Measurements from ENCODE around the gene SUCNR1. TPM values are rescaled to one million over a fixed set of nuclear protein-coding genes. Genes with fewer than 3 reads are reported as not detected.

Gene SUCNR1
- total RNA-seq, 4 donors from 2014 or later = 0.14 to 0.48 TPM; not detected in 2

DNA sequence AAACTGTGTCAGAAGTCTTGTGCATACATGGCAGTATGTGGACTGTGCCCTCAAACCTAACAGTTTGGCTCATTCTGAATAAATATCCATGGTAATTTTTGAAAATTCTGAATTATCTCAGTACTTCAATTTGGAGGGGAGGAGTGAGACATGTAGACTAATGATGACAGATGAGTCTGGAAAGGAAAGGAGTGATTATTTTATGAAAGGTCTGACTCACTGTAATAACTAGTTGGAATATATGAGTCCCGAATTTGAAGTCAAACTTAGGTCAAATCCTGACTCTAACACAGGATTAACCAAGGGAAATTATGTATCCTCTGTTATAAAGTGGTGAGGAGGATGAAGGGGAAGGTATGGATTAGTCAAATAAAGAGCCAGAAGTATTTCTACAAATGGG lies 38.6 kb downstream of the SUCNR1 start:
- Histone ChIP-seq H3K27me3 (no peaks in the 10 kb centered on the region), H3K27ac (no peak overlapping the region), H3K9me3 (no peaks in the 10 kb centered on the region), H3K4me1 (no peaks in the 10 kb centered on the region), H3K36me3 (no peaks in the 10 kb centered on the region), H3K4me3 (no peak overlapping the region)
- intact Hi-C loops (cut with DNase I; ENCODE audit: low total_unique reads) = loop anchor here (10.0 kb wide), 1 partner anchor 467 kb away; no protein-coding TSS in a partner anchor
- in situ Hi-C loops (cut with MboI; ENCODE audit: low pct_ligation_motif_present in 1 of 4, low pct_unique_long_range_greater_than_20kb in 1 of 4, low sequenced_read_pairs in 3 of 4) = loop anchor here in 3 of 4 donors (10.0 kb wide), 1 partner anchor 477 kb away; no protein-coding TSS in a partner anchor
- no peak for TF ChIP-seq POLR2A (IDR thresholded peaks at IDR 0.05)
- no peak for TF ChIP-seq EP300 (IDR thresholded peaks at IDR 0.05; ENCODE audit: low read depth)
- TF ChIP-seq, protein P1, sequence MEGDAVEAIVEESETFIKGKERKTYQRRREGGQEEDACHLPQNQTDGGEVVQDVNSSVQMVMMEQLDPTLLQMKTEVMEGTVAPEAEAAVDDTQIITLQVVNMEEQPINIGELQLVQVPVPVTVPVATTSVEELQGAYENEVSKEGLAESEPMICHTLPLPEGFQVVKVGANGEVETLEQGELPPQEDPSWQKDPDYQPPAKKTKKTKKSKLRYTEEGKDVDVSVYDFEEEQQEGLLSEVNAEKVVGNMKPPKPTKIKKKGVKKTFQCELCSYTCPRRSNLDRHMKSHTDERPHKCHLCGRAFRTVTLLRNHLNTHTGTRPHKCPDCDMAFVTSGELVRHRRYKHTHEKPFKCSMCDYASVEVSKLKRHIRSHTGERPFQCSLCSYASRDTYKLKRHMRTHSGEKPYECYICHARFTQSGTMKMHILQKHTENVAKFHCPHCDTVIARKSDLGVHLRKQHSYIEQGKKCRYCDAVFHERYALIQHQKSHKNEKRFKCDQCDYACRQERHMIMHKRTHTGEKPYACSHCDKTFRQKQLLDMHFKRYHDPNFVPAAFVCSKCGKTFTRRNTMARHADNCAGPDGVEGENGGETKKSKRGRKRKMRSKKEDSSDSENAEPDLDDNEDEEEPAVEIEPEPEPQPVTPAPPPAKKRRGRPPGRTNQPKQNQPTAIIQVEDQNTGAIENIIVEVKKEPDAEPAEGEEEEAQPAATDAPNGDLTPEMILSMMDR (IDR thresholded peaks at IDR 0.05) = no peak
- TF ChIP-seq POLR2AphosphoS5 (IDR thresholded peaks at IDR 0.05) = no peak
- no peak for DNase-seq
- 52 to 85% methylated on average over 1 of the region's 1 CpG for WGBS, 2 donors (ENCODE audit: low coverage in 1 of 2)

DNA sequence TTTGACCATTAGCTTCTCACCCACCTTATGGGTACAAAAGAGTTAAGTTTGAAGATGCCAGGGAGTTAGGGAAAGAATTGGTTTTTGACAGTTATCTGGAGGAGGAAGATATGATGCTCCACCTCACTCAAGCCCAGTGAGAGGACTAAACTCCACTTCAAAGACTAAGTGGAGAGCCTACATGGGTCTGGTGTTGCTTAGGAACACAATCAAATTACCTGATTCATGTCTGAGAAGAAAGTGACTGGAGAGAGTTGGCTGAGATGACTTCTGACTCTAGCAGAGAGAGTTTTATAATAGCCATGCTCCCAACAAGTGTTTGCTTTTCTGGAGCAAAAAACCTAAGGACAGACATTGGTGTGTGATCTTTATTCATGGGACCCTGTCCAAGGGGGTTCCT lies 43.3 kb downstream of the SUCNR1 start:
- H3K4me3 ChIP-seq = no peak overlapping the region
- TF ChIP-seq, protein P1 (IDR thresholded peaks at IDR 0.05) = no peak
- no peak for TF ChIP-seq POLR2AphosphoS5 (IDR thresholded peaks at IDR 0.05)
- TF ChIP-seq EP300 (IDR thresholded peaks at IDR 0.05; ENCODE audit: low read depth) = no peak
- TF ChIP-seq POLR2A (IDR thresholded peaks at IDR 0.05) = no peak
- H3K9me3 ChIP-seq = no peaks in the 10 kb centered on the region
- H3K27ac ChIP-seq = no peak overlapping the region
- DNase-seq = no peak
- no peaks in the 10 kb centered on the region for H3K36me3 ChIP-seq
- no peaks in the 10 kb centered on the region for H3K27me3 ChIP-seq
- H3K4me1 ChIP-seq = peaks cover 0 to 7% (median 0%) of the 10 kb centered on the region in 4 donors
- intact Hi-C loops (cut with DNase I; ENCODE audit: low total_unique reads) = loop anchor here (10.0 kb wide), 1 partner anchor 472 kb away; no protein-coding TSS in a partner anchor
- in situ Hi-C loops (cut with MboI; ENCODE audit: low pct_ligation_motif_present in 1 of 4, low pct_unique_long_range_greater_than_20kb in 1 of 4, low sequenced_read_pairs in 3 of 4) = loop anchor here in 3 of 4 donors (10.0 kb wide), 1 partner anchor 482 kb away; no protein-coding TSS in a partner anchor

DNA sequence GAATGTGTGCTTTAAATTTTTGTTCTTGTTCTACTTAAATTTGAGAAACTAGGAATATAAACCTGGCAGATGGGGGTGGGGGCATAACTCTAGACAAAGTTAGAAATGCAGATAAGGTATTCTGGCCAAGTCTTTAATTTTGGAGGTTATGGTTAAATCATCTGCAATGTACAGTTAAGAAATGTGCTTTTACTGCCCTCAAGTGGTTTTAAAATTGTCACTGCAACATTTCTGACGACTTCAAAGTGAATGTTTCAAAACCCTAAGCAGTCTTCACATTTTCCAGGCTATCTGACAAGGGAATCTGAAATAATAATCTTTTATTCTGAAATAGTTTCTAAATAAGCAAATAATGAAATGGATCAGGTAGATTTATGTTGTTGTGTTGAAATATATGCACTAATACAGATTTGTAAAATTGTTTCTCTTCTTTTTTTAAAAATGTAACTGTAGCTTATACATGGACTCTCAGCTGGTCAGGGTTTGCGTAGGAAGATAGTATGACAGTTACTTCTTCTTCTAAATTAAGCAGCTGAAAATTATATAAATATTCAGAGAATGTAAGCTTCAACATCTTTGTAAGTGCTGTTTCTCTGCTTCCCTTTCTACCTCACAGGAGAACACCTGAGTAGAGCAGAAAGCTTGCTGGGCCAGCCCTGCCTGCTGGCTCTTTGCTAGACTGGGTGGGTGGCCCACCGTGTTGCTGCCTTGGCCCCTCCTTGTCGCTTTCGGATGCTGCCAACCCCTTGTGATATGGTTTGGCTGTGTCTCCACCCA lies 45.0 kb downstream of the SUCNR1 start:
- 44 to 50% methylated on average over 5 of the region's 5 CpGs for WGBS, 2 donors (ENCODE audit: low coverage in 1 of 2)
- H3K27ac ChIP-seq = no peak overlapping the region
- no peaks in the 10 kb centered on the region for H3K9me3 ChIP-seq
- intact Hi-C loops (cut with DNase I; ENCODE audit: low total_unique reads) = loop anchor here (10.0 kb wide), 1 partner anchor 474 kb away; no protein-coding TSS in a partner anchor
- no peak overlapping the region for H3K4me3 ChIP-seq
- no peaks in the 10 kb centered on the region for H3K27me3 ChIP-seq
- no peaks in the 10 kb centered on the region for H3K36me3 ChIP-seq
- peaks cover 0 to 7% (median 0%) of the 10 kb centered on the region in 4 donors for H3K4me1 ChIP-seq
- in situ Hi-C loops (cut with MboI; ENCODE audit: low pct_ligation_motif_present in 1 of 4, low pct_unique_long_range_greater_than_20kb in 1 of 4, low sequenced_read_pairs in 3 of 4) = loop anchor here in 3 of 4 donors (10.0 kb wide), 1 partner anchor 484 kb away; no protein-coding TSS in a partner anchor
- DNase-seq = no peak
- no peak for TF ChIP-seq POLR2A (IDR thresholded peaks at IDR 0.05)
- TF ChIP-seq, protein P1 (IDR thresholded peaks at IDR 0.05) = peak; percentile 52 to 60 (median 53)

DNA sequence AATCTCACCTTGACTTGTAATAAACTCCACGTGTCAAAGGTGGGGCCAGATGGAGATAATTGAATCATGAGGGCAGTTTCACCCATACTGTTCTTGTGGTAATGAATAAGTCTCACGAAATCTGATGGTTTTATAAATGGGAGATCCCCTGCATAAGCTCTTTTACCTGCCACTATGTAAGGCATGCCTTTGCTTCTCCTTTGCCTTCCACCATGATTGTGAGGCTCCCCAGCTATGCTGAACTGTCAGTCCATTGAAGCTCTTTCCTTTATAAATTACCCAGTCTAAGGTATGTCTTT lies 45.5 kb downstream of the SUCNR1 start:
- H3K27me3 ChIP-seq = no peaks in the 10 kb centered on the region
- peaks cover 0 to 7% (median 0%) of the 10 kb centered on the region in 4 donors for H3K4me1 ChIP-seq
- DNase-seq = no peak
- intact Hi-C loops (cut with DNase I; ENCODE audit: low total_unique reads) = loop anchor here (10.0 kb wide), 1 partner anchor 474 kb away; no protein-coding TSS in a partner anchor
- TF ChIP-seq POLR2A (IDR thresholded peaks at IDR 0.05) (no peak), POLR2AphosphoS5 (IDR thresholded peaks at IDR 0.05) (no peak), EP300 (IDR thresholded peaks at IDR 0.05; ENCODE audit: low read depth) (no peak)
- TF ChIP-seq, protein P1 (IDR thresholded peaks at IDR 0.05) = no peak
- H3K9me3 ChIP-seq = no peaks in the 10 kb centered on the region
- in situ Hi-C loops (cut with MboI; ENCODE audit: low pct_ligation_motif_present in 1 of 4, low pct_unique_long_range_greater_than_20kb in 1 of 4, low sequenced_read_pairs in 3 of 4) = loop anchor here in 3 of 4 donors (10.0 kb wide), 1 partner anchor 484 kb away; no protein-coding TSS in a partner anchor
- H3K36me3 ChIP-seq = no peaks in the 10 kb centered on the region
- H3K4me3 ChIP-seq = no peak overlapping the region
- WGBS, 2 donors (ENCODE audit: low coverage in 1 of 2) = 59% methylated on average over 2 of the region's 2 CpGs; no CpG with 5 or more reads in 1 of the 2 donors
- H3K27ac ChIP-seq = no peak overlapping the region
